GM18517 (cell line): ENCODE results near the gene CALM1.

Experiments used
- ATAC-seq: cut with Tn5 transposase; IDR thresholded peaks from one replicate; pipeline ENCODE4 v1.9.1; 2021; ENCODE audit warnings: mild to moderate bottlenecking, moderate library complexity; ENCODE audit not compliant: unreplicated experiment

CALM1 gene

DNA sequence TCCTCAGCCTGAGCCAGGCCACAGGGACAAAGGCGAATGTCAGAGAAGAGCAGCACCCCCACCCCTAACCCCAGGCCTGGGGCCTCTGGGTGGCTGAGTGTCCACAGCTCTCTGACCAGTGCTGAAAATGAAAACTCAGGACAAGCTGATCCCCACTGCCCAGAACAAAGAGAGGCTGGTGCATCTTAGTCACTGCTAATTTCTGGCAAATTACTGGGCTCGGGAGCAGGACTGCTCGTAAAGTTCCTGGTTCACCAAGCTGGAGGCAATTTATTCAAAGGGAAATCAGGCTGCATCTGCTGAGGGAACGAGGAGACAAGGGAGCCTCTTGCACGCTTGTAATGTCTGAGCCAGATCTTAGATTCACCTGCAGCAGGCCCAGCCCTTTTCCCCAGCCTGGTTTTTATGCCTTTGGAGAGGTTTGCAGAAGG, 43.2 kb downstream of the CALM1 start:
- no peak for ATAC-seq

DNA sequence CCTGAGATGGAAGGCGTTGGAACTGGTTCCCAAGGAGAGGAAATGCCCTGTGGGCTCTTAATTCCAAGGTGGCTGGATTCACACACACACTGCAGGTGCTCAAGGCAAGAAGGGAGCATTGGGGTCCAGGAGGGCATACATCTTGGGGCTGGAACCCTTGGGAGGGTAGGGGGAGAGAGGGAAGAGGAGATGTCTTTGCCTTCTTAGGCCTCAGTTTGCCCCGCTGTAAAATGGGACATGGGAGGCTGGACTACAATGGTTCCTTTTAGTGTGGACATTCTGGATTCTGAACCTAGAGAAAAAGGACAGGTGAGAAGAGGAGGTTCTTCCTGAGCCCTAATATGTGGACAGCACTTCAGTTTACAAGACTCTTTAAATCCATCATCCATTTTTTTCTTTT, 43.8 kb downstream of the CALM1 start:
- ATAC-seq = no peak

DNA sequence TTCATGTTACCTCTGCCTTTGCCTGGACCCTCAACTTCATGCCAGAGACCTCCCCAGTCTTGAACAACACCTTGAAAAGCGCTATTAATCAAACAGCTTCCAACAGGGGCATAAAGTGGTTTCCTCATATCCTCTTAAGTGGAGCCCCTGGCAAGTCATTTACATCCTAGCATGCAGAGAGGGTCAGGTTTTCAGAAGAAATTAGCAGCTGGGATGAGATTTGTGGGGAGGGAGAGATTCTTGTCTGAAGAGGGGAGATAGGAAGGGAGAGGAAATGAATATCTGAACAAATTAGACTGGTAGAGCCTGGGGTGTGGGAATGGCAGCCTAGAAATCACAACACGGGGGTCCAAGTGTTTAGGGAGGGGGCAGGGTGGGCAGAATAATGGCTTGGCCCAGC, 45.6 kb downstream of the CALM1 start:
- no peak for ATAC-seq

DNA sequence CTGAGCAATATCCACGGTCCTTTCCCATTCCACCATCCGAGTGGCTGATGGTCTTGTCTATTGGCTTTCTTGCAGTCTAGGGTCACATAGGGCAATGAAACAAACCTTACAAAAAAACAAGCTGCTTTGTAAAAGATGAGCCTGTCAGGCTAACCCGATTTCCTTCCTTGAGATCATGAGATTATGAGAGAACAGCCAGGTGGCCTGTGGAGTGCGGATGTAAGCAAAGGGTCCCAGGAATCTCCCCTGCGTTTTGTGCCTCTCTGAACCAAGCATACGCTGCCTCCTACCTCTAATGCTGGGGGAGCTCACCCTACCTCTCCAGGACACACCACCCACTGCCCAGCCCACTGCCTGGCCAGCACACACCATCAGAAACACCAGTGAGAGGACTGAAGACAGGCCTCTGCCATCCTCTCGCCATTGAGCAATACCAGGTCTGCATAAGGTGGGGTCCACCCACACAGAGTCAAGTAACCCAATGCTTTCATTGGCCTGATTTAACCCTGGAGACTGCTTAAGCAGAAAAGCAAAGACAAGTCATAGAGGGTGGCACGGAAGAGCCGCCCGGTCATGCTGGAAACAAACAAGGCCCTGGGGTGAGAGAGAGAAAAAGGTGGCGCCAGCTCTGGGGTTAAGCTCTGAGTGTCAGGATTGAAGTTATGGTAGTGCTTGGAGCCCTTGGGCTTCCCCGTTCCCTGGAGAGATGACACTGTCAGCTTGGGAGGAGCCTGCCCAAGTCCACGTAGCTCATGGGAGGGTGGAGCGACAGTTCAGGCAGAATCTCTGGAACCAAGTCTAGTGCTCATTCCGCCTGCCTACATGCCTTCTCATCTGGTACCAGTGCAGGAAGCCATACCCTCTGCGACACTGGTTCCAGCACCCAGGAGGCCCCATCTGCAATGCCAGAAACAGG, 46.6 kb downstream of the CALM1 start:
- ATAC-seq = no peak

DNA sequence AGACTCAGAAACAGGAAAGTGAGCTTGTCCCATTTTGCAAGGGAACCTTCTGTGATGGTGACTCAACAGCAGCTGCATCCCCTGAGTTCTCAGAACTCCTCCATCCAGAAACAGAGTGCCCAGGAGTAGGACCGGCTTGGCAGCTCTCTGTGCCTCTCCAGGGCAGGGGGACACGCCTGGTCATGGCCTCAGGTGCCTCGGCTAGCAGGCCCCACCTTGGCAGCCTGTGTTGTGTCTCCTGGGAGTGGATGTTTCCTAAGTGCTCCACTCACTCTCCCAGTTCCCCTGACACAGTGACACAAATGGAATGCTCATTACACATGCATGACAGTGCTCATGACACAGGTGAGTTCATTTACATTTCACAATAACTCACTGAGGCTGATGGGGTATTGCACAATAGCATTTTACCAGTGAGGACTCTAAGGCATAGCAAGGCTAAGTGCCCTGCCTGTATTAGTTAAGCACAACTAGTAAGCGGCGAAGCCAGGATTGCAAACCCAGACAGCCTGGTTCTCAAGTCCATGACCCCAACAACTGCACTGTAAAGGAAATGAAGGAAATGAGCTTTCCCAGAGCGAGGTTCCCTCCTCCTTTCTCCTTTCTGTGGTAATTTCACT, 47.4 kb downstream of the CALM1 start:
- ATAC-seq = no peak

DNA sequence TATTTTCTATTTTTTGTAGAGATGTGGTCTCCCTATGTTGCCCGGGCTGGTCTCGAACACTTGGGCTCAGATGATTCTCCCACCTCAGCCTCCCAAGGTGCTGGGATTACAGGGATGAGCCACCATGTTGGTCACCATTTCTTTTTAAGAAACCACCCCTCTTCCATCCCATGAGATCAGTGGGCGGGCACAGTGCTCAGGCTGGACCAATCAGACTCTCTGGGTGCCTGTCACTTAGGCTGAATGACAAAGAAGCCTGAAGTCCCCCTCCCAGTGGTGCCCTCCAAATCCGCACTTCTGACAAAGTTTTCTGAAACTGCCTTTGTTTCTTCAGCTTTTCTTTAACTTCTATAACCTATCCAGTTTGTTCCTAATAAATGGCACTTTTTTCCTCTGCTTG, 48.2 kb downstream of the CALM1 start:
- no peak for ATAC-seq

DNA sequence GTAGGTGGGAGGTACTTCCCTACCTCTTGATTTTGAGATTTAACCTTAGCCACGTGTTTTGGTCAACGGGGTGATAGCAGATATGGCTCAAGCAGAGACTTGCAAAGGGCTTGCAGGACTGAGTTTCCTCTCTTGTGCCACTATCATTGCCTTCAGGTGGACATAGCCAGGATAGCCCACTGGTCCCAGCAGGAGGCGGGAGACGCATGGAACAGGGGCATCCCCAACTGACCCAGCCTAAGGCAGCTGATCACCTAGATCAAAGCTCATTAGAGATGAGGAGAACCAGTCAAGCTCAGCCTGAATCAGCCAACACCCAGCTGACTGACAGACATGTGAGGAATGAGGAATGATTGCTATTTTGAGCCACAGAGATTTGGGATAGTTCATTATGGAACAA, 49.6 kb downstream of the CALM1 start:
- ATAC-seq = no peak

DNA sequence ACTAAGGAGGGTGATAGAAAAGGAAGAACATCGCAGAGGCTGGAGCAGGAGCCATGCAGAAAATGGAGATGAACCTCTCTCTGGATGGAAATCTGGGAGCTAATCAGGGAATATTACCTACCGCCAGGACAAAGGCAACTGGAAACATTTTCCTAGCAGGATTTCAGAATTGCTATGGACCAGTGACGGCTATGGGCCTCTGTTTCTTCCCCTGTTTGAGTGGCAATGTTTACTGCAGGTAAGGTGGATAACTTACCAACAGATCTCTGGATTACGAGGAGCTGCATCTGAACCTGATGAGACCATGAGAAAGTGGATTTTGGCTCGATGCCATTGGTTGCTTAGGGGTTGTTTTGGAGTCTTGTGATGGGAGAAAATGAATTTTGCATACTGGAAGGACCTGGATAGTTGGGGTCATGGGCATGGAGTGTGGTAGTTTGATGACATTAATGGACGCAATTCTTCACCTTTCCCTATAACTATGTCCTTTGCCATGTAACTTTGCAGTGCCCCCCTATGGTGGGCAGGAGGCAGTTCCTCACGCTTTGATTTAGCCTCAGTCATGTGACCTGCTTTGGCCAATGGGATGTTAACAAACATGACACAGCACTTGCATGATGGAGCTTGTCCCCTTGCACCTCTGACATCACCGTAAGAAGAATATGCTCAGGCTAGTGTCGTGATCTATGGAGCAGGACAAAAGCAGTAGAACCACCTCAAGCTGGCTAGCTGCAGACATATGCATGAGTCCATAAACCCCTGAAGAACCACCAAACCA, 51.1 kb downstream of the CALM1 start:
- ATAC-seq = no peak

DNA sequence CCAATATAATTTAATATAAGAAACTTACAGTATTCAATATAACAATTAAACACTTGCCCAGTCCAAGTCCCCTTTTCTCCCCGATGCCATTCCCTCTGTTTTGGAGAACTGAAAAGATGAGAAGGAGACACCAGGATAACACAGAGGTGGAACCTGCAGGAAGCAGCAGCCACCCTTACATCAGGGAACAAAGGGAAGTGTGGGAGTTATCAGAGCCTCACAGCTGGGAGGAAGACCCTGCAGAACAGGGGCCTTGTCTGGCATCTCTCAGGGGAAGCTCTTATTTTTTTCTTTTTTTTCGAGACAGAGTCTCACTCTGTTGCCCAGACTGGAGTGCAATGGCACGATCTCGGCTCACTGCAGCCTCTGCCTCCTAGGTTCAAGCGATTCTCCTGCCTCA, 52.6 kb downstream of the CALM1 start:
- no peak for ATAC-seq

DNA sequence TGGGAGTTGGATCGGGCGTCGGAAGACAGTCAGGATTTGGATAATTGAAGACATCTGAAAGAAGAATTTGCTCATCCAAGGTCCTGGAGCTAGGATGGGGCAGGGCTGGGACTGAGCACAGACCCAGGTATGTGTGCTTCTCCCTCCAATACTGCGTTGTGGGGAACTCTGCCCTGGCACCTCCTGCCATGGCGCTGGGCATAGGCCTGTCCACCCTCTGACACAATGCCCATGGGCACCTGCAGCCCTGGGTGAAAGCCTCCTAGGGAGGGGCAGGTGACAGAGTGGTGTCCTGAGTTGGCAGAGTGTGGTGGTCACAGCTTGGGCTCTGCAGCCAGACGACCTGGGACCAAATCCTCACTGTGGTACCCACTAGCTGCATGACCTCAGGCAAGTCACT, 53.3 kb downstream of the CALM1 start:
- no peak for ATAC-seq

DNA sequence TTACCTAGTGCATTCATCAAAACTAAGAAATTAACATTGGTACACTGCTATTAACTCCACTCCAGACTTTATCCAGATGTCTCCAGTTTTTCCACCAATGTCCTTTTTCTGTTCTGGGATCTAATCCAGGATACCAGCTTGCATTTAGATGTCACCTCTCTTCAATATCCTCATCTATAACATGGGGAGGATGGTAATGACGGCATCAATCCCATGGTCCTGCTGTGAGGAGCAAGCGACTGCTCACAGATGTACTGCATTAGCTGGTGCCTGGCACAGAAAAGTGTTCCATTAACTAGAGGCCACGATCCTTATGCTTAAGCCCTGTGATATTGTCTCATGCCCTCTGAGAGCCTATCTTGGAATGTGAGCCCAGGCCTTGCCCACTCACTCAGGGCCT, 53.8 kb downstream of the CALM1 start:
- ATAC-seq = no peak

DNA sequence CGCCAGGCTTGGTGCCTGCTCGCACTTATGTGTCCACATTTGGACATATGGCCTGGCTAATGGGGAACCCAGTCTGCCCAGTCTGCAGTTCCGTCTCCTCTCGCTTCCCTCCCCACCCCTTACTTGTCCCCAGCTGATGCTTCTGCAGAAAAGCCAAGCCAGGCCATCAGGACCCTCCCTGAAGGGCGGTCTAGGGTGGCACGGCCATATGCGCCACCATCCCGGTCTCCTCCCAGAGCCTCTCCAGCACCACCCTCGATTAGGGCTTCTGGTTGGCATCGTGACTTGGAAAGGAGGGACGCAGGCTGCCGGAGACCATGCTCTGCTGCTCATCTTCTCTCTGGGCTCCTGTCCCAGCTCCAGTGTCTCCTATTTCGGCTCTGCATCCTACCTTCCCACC, 54.6 kb downstream of the CALM1 start:
- no peak for ATAC-seq

DNA sequence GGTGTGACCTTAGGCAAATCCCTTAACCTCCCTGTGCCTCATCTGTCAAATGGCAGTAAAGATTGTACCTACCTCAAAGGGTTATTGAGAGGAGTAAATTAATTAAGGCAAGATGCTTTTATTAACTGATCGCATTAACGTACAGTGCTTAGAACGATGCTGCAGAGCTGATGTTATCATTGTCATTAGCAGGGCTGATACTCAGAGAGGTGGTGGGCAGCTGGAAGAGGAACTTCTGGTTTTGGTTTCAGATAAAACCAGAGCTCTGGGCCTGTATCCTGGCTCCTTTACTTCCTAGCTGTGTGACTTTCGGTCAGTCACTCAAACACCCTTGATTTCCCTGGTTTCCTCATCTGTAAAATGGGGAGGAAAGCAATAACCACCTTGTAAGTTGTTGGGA, 55.1 kb downstream of the CALM1 start:
- no peak for ATAC-seq

DNA sequence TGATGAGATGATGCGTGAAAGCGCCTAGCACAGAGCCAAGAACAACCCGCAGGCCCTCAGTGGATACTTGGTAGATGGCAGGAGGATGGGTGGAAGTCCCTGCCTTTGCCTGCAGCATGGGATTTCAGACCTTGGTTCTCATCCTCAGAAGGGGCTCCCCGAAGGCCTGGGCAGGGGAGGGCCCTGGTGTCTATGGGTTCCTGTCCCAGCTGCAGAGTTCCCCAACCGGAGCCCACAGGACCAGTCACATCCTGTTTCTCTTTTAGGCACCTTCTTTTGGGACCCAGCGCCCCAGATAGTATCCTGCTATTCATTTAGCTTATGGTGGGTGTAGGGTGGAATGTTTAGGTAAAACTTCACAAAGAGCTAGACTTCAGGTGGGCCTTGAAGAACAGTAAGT, 55.5 kb downstream of the CALM1 start:
- no peak for ATAC-seq

DNA sequence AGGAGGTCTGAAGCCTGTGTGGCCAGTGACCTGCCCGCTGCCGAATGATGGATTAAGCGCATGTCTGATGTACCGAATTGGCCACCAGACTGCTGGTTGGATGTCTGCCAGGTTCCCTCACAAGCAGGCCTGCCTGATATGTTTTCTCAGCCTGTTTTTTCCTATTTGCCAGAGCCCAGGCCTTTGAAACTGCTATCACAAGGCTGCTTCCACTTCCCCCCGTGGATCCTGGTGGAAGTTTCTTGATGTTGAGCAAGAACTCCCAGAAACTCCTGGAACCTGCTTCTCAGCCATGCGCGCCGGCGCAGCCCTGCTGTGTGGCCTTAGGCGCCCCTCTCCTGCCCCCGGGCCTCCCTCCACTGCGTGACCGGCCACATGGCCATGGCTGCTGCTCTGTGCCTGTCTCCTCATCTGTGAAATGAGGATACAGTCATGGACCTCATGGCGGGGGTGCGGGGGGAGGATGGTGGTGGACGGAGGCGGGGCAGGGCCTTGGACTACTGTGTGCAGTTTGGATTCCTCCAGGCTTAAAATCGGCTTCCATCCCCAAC, 56.6 kb downstream of the CALM1 start:
- no peak for ATAC-seq

DNA sequence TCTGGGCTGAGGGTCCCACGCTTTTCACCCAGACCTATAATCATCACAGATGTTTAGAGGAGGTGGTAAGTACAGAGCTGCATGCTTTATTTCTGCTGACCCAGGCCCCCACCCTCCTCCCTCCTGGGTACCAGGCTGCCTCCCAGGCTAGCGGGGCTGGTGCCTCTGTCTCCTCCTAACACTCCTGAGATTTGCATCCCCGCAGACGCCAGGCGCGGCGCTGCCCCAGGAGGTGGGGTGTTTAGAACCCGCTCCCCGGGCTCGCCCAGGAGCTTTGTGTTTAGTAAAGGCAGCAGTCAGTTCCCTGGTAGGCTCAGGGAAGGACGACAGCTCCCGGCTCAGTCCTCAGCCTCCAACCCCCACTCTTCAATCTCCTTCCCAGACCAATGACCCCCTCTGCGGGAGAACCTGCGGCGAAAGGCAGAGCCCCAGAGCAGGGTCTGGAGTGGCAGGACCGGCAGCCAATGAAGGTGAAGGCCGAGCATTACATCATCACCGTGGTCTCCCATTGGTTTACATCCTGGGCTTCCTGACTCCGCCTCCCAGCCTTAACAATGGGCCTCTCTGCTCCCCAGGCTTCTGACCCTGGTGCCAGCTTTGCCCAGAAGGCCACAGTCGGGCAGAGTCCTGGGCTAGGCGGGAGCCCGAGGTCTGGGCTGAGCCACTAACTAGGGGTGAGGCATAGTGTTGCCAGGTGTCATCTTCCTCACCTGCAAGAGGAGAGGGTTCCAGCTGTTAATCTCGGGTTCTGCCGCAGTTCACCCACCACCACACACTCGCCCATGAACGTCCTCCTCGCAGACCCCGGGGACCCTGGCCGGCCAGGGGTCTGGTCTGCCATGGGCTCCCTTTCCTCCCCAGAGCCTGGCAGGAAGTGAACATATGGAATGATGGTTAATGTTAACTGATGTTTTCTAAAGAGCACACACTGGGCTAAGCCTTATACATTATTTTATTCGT, 57.5 kb downstream of the CALM1 start:
- ATAC-seq = no peak

DNA sequence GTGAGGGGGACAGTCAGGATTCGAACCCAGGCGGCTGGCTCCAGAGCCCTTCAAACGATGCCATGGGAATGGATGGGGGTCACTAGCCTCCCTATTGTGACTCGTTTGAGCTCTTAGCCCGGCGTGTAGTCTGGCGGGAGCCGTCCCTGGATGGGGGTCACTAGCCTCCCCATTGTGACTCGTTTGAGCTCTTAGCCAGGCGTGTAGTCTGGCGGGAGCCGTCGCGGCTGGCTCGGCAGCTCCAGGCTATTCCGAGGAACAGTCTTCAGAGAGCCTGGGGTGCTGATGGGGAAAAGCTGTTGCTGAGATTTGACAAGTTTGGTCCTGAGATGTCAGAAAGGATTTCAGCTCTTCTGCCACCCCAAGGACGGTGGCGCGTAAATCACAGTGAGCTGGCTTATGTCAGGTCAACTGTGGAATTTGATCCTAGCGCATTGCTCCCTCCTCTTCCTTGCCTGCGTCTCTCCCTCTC, 58.3 kb downstream of the CALM1 start:
- no peak for ATAC-seq

DNA sequence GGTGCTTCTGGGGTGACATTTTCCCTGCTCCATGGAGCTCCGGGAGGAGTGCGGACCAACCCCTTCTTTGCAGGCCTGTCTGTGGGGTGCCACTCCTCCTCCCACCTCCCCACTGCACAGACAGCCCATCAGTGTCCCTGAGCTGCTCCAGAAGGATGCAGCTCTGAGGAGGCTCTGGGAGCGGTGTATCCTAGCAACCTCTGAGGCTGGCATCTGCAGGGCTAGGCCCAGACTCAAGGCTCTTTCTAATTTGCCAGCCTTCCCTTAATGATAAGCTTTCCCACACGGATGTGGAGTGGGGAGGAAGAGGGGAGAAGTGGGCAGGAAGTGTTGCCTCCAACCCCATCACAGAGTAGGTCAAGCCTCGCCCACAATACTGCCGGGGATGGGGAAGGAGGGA, 59.7 kb downstream of the CALM1 start:
- no peak for ATAC-seq

DNA sequence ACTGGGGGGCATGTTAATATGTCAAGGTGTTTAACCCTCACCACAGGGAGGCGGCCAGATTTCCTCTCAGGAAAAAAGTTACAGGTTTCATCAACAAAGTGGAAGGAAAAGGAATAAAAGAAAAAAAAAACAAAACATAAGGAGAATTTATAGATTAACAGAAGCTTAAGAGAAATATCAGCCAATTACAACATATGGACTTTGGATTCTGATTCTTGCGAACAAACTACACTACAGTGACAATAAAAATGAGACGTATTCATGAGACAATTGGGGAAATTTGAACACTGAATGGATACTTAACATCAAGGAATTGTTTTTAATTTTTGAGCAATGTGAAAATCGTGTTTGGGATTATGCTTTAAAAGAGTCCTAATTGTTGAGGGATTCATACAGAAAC, 60.4 kb downstream of the CALM1 start:
- ATAC-seq = no peak
